ENCODE results near the gene SEC16B.

SEC16B gene

DNA sequence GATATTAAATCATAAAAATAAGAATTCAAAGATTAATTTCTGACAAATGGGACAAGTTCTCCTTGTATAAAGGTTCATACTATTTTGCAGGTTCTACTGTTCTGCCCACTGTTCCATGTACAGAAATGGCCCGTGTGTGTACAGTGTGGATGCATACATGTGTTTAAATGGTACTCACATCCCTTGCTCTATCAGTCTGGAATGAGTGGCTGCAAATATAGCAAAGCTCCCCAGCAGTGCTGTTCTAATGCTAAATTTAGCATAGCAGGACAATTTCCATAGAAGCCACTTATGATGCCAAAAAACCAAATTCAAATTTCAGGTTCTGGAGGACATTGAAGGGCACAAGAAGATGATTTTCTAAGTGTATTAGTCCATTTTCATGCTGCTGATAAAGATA is 9.4 kb upstream of the SEC16B start:
- DNase-seq (ENCODE audit: low read depth in 3 of 3), result no peak

DNA sequence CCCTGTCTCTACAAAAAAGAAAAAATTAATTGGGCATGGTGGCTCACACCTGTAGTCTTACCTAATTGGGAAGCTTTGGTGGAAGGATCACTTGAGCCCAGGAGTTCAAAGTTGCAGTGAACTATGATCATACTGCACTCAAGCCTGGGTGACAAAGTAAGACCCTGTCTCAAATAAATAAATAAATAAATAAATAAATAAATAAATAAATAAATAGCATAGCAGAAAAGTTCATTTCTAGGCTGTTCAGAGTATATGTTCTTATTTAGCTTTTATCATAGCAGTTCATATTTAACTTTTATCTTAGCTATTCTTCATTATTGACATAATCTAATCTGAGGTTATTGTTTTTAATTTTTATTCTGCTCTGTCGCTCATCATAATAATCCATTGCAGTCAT is 8.7 kb upstream of the SEC16B start:
- DNase-seq (ENCODE audit: low read depth in 3 of 3), result no peak

DNA sequence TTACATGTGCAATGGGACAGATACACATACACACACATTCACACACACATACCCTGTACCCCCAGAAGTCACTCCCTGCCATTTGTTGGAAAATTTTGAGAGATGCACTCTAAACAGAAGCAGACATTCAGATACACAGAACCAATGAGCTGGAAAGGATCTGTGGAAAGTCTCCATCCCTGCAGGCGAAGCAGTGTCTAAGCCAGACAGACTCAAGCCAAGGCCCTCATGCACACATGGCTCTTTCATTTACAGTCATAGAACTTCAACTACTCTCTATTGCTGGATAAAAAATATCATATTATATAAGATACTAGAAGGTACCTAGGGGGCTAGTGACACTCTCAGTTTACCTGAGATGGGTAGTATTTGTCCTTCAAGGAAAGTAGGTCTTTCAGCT is 7.3 kb upstream of the SEC16B start:
- DNase-seq (ENCODE audit: low read depth in 3 of 3), result no peak

DNA sequence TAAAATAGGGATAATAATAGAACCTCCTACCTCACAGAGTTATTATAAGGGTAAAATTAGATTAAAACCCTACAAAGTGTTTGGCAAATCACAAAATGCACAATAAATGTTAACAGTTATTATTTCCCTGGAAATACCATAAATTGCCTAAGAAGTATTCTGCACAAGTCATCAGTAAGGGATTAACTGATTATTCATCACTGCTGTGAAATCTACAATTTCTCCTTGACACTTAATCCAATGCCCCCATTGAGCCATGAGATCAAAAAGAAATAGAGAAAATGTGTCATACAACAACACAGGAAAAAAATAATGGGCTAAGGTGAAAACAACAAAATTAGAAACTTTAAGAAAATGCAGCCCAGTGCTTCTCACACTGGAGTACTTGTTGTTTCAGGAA is 6.7 kb upstream of the SEC16B start:
- no peak for DNase-seq (ENCODE audit: low read depth in 3 of 3)

DNA sequence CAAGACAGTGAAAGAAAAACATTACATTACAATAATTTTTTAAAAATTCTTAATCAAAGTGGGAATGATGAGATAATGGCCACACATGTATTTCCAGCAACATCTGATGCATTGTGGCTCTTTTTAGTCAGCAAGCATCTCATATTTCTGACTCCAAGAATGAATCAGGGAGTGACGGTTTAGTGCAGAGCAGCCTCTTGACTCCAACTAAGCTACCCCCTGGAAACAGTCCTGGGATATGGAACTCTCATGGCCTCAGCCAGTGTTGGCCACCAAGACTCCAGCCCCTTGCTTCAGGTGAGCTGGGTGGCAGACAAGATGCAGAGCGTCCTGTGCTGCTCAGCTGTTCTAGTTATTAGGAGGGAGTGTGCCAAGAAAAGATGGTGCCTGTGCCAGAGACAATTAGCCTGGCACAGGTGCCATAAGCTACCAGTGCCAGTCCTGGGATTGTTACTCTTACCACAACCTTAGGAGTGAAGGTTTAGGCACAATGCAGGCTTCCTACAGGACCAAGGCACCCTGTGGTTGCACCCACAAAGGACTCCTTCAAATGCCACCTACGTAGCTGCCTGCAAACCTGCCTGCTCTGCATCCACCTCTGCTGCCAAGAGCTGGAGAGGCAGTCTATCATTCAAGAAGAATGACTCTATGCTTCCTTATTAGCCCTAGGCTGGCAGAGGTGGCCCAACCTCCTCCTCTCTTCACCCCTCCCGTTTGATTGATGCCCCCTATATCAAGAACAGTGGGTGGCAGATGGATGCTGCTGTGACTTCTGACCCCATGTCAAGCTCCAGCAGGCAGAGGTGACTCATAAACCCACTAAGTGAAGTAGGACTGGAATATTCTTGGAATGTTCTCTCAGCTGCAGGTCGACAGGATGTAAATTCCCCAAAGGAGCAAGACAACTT is 6.0 kb upstream of the SEC16B start:
- DNase-seq (ENCODE audit: low read depth in 3 of 3), result no peak

DNA sequence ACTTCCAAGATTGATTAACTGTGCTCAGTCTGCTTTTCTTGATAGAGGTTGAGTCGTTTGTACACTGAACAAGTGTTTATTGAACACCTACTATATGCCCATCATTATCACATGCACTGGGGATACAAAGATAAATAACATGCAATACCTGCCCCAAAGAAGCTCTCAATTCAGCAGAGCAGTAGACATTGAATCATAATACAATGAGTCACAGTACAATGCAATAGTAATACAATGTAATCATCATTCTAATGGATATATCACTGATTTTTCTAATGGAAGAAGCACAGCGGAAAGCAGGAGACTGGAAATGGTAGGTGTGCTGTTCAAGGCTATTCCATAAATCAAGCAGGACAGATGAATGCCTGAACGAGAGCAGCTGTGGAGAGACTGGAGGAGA is 3.7 kb upstream of the SEC16B start:
- no peak for DNase-seq (ENCODE audit: low read depth in 3 of 3)

DNA sequence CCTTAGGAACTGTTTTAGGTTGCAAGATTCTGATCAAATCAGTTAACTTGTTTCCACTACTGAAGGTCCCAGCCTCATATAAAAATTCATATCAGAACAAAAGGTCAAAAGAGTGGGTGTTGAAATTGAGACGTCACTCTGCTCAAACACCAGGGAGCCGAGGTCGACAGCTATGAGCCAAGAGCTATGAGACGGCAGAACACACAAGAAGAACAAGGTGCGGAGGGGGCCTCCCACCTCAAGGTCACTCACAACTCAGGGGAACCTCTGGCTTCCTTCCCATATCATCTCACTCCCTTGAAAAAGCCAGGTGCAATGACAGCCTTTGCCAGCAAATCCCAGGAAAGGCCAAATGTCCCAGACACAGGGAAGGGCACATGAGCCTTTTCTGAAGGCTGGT is 749 bp downstream of the SEC16B start:
- DNase-seq (ENCODE audit: low read depth in 3 of 3), result no peak

DNA sequence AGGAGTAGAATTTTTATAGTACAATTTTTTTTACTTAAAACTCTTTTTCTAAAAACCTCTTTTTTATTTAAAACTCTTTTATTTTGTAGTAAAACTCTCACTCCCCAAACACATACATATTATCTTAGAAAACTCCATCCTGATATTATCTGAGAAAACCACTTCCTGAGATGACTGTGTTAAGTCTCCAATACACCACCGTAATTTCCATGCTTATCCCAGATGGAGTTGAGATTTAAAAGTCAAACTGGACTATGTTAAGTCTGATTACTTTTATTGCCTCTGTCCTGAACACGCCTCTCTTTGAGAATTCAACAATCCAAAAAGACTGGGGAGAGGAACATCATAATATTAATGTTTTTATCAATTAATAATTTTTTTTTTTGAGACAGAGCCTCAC is 3.7 kb downstream of the SEC16B start:
- no peak for DNase-seq (ENCODE audit: low read depth in 3 of 3)

DNA sequence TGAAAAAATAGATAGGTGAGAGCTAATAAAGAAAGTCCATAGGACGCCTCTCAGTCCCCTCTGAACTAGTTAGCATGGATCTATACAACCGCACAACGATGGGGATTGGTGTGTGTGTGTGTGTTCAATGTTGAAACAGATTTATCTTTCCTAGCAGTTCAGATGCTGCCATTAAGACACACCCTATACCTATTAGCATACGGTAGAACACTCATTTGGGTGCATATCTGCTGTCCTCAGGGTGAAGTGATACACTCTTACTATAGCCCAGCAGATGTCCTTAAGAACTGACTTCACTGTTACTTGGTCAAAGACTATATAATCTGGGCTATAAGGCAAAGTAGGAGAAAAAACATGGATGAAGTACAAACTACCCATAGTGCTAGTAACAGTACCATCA is 4.6 kb downstream of the SEC16B start:
- no peak for DNase-seq (ENCODE audit: low read depth in 3 of 3)

DNA sequence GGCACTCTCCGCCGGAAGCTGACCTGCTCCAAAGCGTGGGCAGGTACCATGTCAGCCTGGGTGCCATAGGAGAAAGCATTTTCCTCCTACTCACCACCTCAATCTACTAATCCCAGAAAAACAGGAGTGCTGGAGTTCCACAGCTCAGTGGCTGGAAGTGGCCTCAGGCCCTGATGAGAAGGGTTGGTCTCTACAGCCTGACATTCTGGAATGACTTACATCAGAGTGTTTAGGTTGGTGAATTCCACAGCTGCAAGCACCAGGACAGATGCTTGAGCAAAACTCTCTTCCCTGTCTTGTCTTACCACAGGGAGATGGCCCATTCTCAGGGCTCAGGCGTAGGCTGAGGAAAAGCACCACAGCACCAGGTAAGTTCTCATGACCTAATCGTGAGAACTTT is 5.5 kb downstream of the SEC16B start:
- DNase-seq (ENCODE audit: low read depth in 3 of 3), result no peak

DNA sequence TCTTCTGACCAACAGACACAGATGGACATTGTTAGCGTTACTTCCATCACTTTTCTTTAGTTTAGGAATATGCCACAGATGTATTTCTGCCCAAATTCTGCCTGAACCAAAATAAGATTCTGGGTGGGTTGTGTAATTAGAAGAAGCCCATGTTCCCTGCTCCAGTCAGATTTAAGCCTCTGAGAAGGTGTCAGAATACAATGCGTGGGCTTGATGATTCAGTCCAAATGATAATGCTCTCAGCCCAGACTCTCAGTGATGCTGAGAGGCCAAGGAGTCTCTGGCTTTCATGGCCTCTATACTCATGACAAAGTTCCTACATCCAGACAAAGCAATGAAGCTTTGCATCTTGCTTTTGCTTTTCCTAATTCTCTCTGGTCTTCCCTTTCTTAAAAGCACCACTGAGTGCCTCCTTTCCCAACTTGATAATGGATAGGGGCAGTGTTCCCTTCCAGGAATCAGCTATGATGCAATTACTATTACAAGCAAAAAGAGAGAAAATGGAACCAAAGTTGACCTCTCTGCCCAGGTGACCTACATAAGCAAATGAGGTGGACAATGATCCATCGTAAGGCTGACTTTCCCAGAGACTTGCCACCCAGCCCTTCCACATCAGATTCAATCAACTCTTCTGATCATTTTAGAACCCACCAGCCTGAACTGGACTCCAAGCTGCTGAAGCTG is 8.8 kb downstream of the SEC16B start:
- DNase-seq (ENCODE audit: low read depth in 3 of 3), result no peak

DNA sequence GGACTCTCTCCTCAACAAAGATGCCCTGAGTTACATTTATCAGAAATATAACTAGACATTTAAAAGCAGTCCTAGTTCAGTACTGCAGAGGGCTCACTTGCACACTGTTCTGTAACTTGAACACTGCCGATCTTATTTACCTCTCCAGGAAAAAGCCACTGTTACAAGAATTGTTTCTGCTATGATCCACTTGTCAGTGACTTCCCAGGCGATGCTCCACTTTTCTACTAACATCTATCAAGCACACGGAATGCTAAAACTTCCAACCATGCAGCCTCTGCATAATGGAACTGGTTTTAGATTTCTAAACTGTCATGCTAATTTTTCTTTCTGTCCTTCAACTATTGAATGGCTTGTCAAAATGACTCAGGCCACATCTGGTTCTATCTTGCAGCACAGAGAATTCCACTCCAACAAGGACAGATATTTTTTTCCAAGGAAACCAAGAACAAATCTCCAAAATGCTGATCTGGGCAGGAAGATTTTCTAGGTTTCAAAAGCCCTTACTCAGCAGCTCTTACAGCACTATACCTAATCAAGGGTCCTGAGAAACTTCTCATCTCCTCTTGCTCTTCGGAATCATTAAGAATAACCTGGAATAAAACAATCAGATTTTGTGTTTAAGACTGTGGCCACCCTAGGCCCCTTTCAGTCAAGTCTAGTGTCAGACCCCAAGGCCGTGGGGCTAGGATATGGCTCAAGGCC is 9.9 kb downstream of the SEC16B start:
- no peak for DNase-seq (ENCODE audit: low read depth in 3 of 3)

DNA sequence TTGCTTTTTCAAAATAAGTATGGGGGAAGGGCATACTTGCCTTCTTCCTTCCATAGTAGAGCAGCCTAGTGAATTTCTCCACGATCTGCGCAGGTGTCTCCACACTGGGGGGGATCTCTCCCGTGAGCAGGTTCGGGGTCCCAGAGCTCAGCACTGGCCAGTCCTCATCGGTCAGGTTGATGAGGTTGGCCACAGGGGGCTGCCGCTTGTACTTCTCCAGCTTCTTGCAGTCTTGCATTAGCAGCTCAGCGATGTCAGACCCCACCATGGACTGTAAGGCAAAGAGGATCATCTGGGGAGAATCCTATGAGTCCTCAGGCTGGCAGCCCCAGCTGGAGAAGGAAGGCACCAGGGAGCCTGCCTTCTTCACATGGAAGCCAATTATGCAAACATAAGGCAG is 11.8 kb downstream of the SEC16B start:
- no peak for DNase-seq (ENCODE audit: low read depth in 3 of 3)

DNA sequence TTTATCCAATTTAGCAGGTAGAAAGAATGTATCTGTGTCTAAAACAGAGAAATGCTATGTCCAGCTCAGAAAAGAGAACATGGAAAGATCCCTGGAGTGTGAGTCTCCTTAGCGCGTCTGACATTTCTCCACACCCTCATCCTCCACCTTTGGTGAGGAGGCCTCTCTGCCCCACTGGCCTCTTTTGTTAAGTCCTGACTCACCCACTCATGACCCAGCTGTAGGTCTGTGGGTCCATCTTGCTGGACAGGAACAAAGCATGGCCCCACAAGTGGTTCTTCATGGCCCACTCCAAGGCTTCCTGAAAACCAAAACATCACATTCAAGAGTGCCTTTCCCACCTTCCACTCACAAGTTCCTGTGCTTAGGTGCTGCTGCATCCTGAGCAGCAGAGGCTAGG is 15.8 kb downstream of the SEC16B start:
- no peak for DNase-seq (ENCODE audit: low read depth in 3 of 3)

DNA sequence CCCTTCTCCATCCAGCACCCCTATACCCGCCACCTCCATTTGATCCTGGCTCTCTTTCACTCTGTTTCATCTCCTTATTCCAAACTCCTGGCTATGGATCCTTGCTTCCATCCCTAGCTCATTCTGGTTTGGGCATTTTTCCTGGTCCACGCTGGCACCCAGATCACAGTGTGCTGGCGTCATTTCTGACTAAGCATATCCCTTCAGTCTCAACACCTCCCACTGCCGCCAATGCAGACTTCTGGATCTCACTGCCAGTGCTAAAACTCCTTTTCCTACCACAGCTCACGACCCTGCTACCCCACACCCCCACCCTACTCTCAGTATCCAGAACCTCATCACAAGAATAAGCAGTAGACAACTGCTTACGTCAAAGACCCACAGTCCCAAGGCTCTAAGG is 16.3 kb downstream of the SEC16B start:
- DNase-seq (ENCODE audit: low read depth in 3 of 3), result no peak

DNA sequence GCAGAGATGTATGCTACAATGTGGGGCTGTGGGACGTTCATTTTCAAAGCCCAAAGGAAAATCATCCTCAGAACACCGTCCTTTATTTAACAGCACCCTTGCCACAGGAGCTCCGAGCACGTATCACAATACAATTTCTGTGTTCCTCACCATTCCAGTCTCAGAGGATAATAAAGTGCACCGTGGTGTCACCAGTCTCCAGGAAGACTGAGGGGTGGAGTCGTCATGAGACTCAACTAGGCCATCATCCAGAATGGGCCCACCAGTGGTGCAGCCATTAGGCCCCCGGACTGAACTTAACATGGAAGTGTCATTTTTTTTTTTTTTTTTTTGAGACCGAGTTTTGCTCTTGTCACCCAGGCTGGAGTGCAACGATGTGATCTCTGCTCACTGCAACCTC is 17.2 kb downstream of the SEC16B start:
- no peak for DNase-seq (ENCODE audit: low read depth in 3 of 3)

DNA sequence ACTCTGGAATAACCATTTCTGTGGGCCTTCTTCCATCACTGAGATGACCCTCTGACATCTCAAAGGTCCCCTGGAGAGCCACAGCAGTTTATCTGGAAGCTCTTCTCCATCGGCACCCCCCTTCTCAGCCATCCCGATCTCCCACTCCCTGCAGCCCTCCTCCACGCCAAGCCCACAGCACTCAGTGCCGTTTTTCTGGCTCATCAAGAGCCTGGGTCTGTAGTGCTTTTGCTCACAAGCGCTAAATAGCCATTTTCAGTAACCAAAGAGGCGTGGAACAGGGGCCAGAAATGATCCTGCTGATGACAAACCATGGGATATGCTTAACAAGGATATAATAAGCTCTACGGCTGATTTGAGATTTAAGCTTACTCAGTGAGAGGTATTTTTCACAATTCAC is 17.6 kb downstream of the SEC16B start:
- DNase-seq (ENCODE audit: low read depth in 3 of 3), result no peak

DNA sequence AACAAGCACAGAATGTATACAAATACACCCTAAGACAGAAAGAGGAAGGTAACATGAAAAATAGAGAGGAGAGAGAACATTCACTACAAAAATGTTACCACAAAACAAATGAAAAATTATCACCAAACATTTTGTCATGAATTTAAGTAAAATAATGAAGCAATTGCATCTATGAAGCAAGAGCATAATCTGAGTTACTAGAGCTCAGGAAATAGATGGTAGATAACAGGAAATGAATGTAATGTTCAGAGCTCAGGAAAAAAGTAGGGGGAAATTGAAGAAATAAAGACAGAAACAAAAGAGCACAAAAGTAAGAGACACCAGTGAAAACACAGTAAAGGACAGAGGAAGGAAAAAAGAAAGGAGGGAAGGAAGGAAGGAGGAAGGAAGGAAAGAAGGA is 19.4 kb downstream of the SEC16B start:
- DNase-seq (ENCODE audit: low read depth in 3 of 3), result no peak

DNA sequence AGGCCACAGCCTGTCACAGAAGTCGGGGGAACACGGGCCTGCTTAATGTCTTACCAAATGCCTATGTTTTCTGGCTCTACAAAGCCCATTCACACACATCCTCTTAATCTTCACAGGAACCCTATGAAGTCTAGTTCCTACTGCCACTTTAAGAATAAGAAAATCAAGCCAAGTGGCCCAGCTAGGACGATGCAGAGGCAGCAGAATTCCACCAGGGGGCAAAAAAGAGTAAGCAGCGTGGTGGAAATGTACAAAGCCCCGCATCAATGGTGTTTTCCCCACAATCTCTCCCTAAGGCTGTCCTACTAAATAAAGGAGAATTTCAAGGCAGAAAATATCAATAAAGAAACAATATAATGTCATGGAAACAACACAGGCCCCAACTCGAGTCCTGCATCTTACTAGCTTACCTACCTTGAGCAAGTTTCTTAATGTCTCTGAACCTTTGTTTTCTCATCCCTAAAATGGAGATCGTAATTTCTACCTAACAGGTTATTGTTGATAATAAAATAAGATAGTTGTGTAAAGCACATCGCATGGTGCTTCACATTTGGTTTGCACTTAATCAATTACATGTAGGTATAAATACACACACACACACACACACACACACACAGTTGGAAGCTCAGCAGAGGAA is 21.4 kb downstream of the SEC16B start:
- DNase-seq (ENCODE audit: low read depth in 3 of 3), result peak in 1 of 3 experiments; percentile 12

DNA sequence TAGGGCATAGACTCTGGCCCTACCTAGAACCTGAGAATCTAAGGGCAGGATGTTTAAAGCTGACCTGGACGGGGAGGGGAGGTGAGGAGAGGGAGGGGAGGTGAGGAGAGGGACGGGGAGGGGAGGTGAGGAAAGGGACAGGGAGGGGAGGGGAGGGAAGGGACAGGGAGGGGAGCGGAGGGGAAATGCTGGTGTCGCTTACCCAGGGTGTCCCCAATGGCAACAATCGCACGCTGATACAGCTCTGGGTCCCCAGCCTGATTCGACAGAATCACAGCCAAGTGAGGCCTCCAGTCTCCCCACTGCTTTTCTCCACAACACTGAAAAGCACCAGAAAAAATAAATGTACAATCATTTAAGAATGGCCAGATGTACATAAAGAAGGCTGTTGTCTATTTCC is 22.2 kb downstream of the SEC16B start:
- DNase-seq (ENCODE audit: low read depth in 3 of 3), result no peak

DNA sequence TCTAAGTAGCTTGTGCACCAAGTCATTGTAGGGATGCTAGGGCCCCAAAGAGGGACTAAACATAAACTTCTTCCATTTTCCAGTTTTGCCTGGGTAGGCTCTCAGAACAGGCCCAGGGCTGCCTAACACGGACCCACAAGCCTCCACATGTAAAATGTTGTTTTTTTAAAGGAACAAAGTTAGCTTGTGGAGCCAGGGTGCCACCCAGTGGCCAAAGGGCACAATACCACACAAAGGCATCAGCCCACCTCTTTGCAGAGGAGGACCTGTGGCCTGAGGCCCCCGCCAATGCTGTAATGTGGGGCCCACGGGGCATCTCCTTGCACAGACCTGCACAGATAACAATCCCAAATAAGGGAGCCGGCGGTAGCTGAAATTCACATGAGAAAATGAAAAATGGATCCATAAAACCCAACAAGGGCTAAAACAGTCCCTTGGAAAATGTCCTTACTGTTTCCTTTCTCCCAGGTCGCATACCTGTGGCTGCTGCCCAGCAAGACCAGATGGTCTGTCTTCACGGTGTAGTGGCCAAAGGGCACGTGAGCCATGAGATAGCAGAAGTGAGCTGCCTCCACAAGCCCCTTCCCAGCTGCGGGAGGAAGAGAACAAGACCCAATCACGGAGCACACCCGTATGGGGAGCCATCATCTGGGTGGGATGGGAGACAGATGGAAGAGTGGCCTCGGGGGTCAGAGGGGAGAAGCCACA is 23.8 kb downstream of the SEC16B start:
- peak in 1 of 3 experiments; percentile 22 for DNase-seq (ENCODE audit: low read depth in 3 of 3)
